OCI-LY3 (cell line): ENCODE results near the gene ZNF839.

Experiments used
- CTCF ChIP-seq: fragments of 200-600, 300-600 bp; sonication (generic); IDR thresholded peaks from 2 replicates; pipeline ENCODE4 v1.5.1; 2014; ENCODE audit warnings: antibody characterized with exemption, low read length, low read depth
- EZH2phosphoT487 ChIP-seq: fragments of 200-600 bp; shearing (Covaris generic); IDR thresholded peaks from 2 replicates; pipeline ENCODE4 v1.6.1; 2018; ENCODE audit warnings: antibody characterized with exemption, mixed run types, low read depth

- TF ChIP-seq CTCF (no peak), EZH2phosphoT487 (no peak)
These were observed 50.8 kb downstream of the ZNF839 start for GRCh38 chr14:102370305-102370809.
